IMR-90 (cell line): ENCODE measurements around the gene LRRC36. TPM values are rescaled to one million over a fixed set of nuclear protein-coding genes. Genes with fewer than 3 reads are reported as not detected.
"Not testable (repeated sequence)": the region's sequence is repeated elsewhere in the genome, so short reads cannot be mapped to it uniquely, and the experiment has no call there.

Experiments
- ATAC-seq: fragments of 200-7000 bp; cut with Tn5 transposase; 2 replicates; pipeline ENCODE4 v1.9.1; 2020; ENCODE audit warnings: low read depth, mild to moderate bottlenecking, moderate library complexity
- BruUV-seq: library from RNA; stranded (reverse); fragments of 400-500 nt; replicated peaks from 2 replicates; lab custom pipeline; 2021; lab: Mats Ljungman, UMichigan
- CTCF ChIA-PET: fragments of 300-600 bp; formaldehyde crosslinking; extraction: SDS; loops from one replicate; lab custom pipeline; 2021; ENCODE audit warnings: antibody characterized with exemption; lab: Yijun Ruan, JAX
- POLR2A ChIA-PET: fragments of 300-600 bp; sonication (Branson Sonifier 250); formaldehyde crosslinking; loops from one replicate; lab custom pipeline; 2022; ENCODE audit warnings: antibody characterized with exemption; ENCODE audit not compliant: unreplicated experiment; lab: Charles Lee
- DNase-seq: peaks from one replicate; pipeline ENCODE4 v3.0.0; 2013
- H2AFZ ChIP-seq: replicated peaks from 2 replicates; pipeline ENCODE3; 2013; ENCODE audit warnings: low read length, mild to moderate bottlenecking; ENCODE audit not compliant: poor library complexity
- H2AK5ac ChIP-seq: 2 replicates; pipeline ENCODE4 v1.6.1; 2013; ENCODE audit warnings: low read depth, low read length, inconsistent platforms
- H2AK9ac ChIP-seq: replicated peaks from 2 replicates; pipeline ENCODE3; 2013; ENCODE audit warnings: mild to moderate bottlenecking, low read depth, low read length, moderate library complexity; ENCODE audit not compliant: poor library complexity
- H2BK120ac ChIP-seq: 2 replicates; pipeline ENCODE4 v1.6.1; 2013; ENCODE audit warnings: low read depth, low read length, inconsistent platforms
- H2BK15ac ChIP-seq: 3 replicates; pipeline ENCODE4 v1.6.1; 2013; ENCODE audit warnings: low read depth, low read length, inconsistent platforms
- H2BK20ac ChIP-seq: 2 replicates; pipeline ENCODE4 v1.6.1; 2013; ENCODE audit warnings: low read depth, mild to moderate bottlenecking, inconsistent platforms, low read length, moderate library complexity
- H2BK5ac ChIP-seq: 2 replicates; pipeline ENCODE4 v1.6.1; 2013; ENCODE audit warnings: mild to moderate bottlenecking, low read depth, low read length, inconsistent platforms; ENCODE audit not compliant: poor library complexity, severe bottlenecking
- H3K14ac ChIP-seq: replicated peaks from 2 replicates; pipeline ENCODE4 v1.6.1; 2013; ENCODE audit warnings: low read depth, low read length, inconsistent platforms
- H3K18ac ChIP-seq: 2 replicates; pipeline ENCODE4 v1.6.1; 2013; ENCODE audit warnings: low read depth, low read length, control low read depth
- H3K23ac ChIP-seq: 2 replicates; pipeline ENCODE4 v1.6.1; 2013; ENCODE audit warnings: low read depth, low read length, inconsistent platforms
- H3K27ac ChIP-seq: 2 replicates; pipeline ENCODE4 v1.5.1; 2013; ENCODE audit warnings: mild to moderate bottlenecking, control low read depth, low read length; ENCODE audit not compliant: insufficient read depth
- H3K27me3 ChIP-seq: 2 replicates; pipeline ENCODE4 v1.6.1; 2013; ENCODE audit warnings: low read length; ENCODE audit not compliant: control insufficient read depth, insufficient read depth
- H3K36me3 ChIP-seq: 2 replicates; pipeline ENCODE4 v1.6.1; 2013; ENCODE audit warnings: low read length, mixed read lengths; ENCODE audit not compliant: control insufficient read depth, insufficient read depth
- H3K4ac ChIP-seq: 2 replicates; pipeline ENCODE4 v1.6.1; 2013; ENCODE audit warnings: low read depth, low read length, inconsistent platforms
- H3K4me1 ChIP-seq: 2 replicates; pipeline ENCODE4 v1.6.1; 2013; ENCODE audit warnings: low read length, mixed read lengths; ENCODE audit not compliant: control insufficient read depth, insufficient read depth
- H3K4me2 ChIP-seq: 2 replicates; pipeline ENCODE4 v1.6.1; 2013; ENCODE audit warnings: low read depth, mild to moderate bottlenecking, control low read depth, low read length, moderate library complexity
- H3K4me3 ChIP-seq: 2 replicates; pipeline ENCODE4 v1.5.1; 2013; ENCODE audit warnings: low read depth, mild to moderate bottlenecking, control low read depth, low read length, moderate library complexity; ENCODE audit not compliant: insufficient read depth
- H3K56ac ChIP-seq: 2 replicates; pipeline ENCODE4 v1.6.1; 2013; ENCODE audit warnings: low read length, inconsistent platforms; ENCODE audit not compliant: insufficient read depth; ENCODE audit errors: extremely low read depth
- H3K79me1 ChIP-seq, 2 experiments: 2 replicates each; pipeline ENCODE4 v1.6.1; 2013; ENCODE audit warnings: low read length in 2 of 2, inconsistent platforms in 1 of 2, low read depth in 1 of 2
- H3K9ac ChIP-seq: 2 replicates; pipeline ENCODE4 v1.6.1; 2013; ENCODE audit warnings: low read depth, low read length, control low read depth
- H3K9me1 ChIP-seq: 2 replicates; pipeline ENCODE4 v1.6.1; 2013; ENCODE audit warnings: low read length, inconsistent platforms; ENCODE audit not compliant: insufficient read depth
- H3K9me3 ChIP-seq: 2 replicates; pipeline ENCODE4 v1.6.1; 2013; ENCODE audit warnings: low read length; ENCODE audit not compliant: control insufficient read depth, insufficient read depth
- H4K20me1 ChIP-seq: 2 replicates; pipeline ENCODE4 v1.6.1; 2013; ENCODE audit warnings: low read length, inconsistent platforms; ENCODE audit not compliant: insufficient read depth
- H4K5ac ChIP-seq: 2 replicates; pipeline ENCODE4 v1.6.1; 2013; ENCODE audit warnings: mild to moderate bottlenecking, low read depth, low read length, control low read depth
- H4K8ac ChIP-seq, 2 experiments: 2 replicates each; pipeline ENCODE4 v1.6.1; 2013; ENCODE audit warnings: low read depth in 2 of 2, low read length in 2 of 2, control low read depth in 1 of 2, inconsistent platforms in 1 of 2
- H4K91ac ChIP-seq: 2 replicates; pipeline ENCODE4 v1.6.1; 2013; ENCODE audit warnings: low read depth, low read length, inconsistent platforms; ENCODE audit not compliant: insufficient read depth
- BHLHE40 ChIP-seq: fragments of 150-350 bp; IDR thresholded peaks from 2 replicates; pipeline ENCODE4 v1.6.1; 2016; ENCODE audit warnings: mild to moderate bottlenecking, low read depth, low read length
- CTCF ChIP-seq: conservative IDR thresholded peaks from 2 replicates; pipeline ENCODE4 v1.5.1; 2012; ENCODE audit warnings: mild to moderate bottlenecking, low read depth, low read length, improper control_type of control experiment
- FOS ChIP-seq: fragments of 150-350 bp; IDR thresholded peaks from 2 replicates; pipeline ENCODE4 v1.6.1; 2016; ENCODE audit warnings: low read depth, low read length
- MXI1 ChIP-seq: IDR thresholded peaks from 2 replicates; pipeline ENCODE4 v1.6.1; 2012; ENCODE audit warnings: low read depth, mild to moderate bottlenecking, low read length, moderate library complexity, borderline replicate concordance
- POLR2A ChIP-seq: IDR thresholded peaks from 2 replicates; pipeline ENCODE4 v1.6.1; 2012; ENCODE audit warnings: mild to moderate bottlenecking, low read depth, low read length
- RAD21 ChIP-seq: IDR thresholded peaks from 2 replicates; pipeline ENCODE4 v1.6.1; 2012; ENCODE audit warnings: low read length, improper control_type of control experiment
- SMC3 ChIP-seq: fragments of 150-350 bp; IDR thresholded peaks from 2 replicates; pipeline ENCODE4 v1.6.1; 2016; ENCODE audit warnings: low read depth, mild to moderate bottlenecking, antibody characterized with exemption, low read length, moderate library complexity
- WGBS, 2 experiments: methylation state at CpG; one replicate each; pipeline versions ENCODE4 v1.1.5 to v1.1.7; 2013; ENCODE audit warnings: missing lambda C conversion rate in 2 of 2; ENCODE audit not compliant: insufficient read length in 1 of 2; ENCODE audit errors: extremely low coverage in 2 of 2; 5-methylcytosine and 5-hydroxymethylcytosine counted together
- dilution Hi-C: fragments of 300-500 bp; cut with HindIII; formaldehyde crosslinking; loops from one replicate; pipeline ENCODE4 v1.14.3; 2018; ENCODE audit warnings: low sequenced_read_pairs; ENCODE audit not compliant: unreplicated experiment
- in situ Hi-C: fragments of 300-500 bp; cut with MboI; formaldehyde crosslinking; loops from 3 replicates; pipeline ENCODE4 v1.14.3; 2019; ENCODE audit warnings: low sequenced_read_pairs, inconsistent platforms, mixed read lengths
- intact Hi-C: fragments of 100-400 bp; cut with micrococcal nuclease; formaldehyde crosslinking; loops from 2 replicates; pipeline ENCODE4 v1.10.0; 2022
- polyA plus RNA-seq, 3 experiments: library from polyadenylated mRNA; depleted of rRNA; stranded (reverse); fragments of >200 nt; gene quantifications; 2 replicates each; pipeline ENCODE4 v1.2.3, GENCODE V29; 2012; ENCODE audit warnings: low replicate concordance in 1 of 3
- total RNA-seq: library from RNA; depleted of rRNA; stranded (reverse); fragments of >200 nt; gene quantifications from 2 replicates; pipeline ENCODE4 v1.2.3, GENCODE V29; 2012

Gene LRRC36
- total and polyA plus RNA-seq, 2 of the 4 experiments (the other 2 are of a cell fraction): 0.18 to 0.29 TPM

- CTCF ChIA-PET: interaction anchor here (0.6 to 0.8 kb wide), 4 partner anchors 40 to 79 kb away, joined by 3 to 4 read pairs (median 3); no protein-coding TSS in a partner anchor
- Histone ChIP-seq H3K18ac (no peak overlapping the region), H2BK20ac (no peak overlapping the region), H3K79me1 (no peaks in the 10 kb centered on the region), H4K91ac (no peak overlapping the region), H3K4me1 (peaks cover 3% of the 10 kb centered on the region; the same call in 1 of the 2 replicates), H2BK5ac (no peak overlapping the region), H3K14ac (no peak overlapping the region), H3K36me3 (no peaks in the 10 kb centered on the region), H3K9me1 (no peaks in the 10 kb centered on the region), H3K27ac (no peak overlapping the region), H3K4me3 (no peak overlapping the region), H3K4ac (no peak overlapping the region), H3K9ac (no peak overlapping the region), H4K5ac (no peak overlapping the region), H2AK5ac (no peak overlapping the region), H2BK120ac (no peak overlapping the region), H3K4me2 (no peak overlapping the region), H2AFZ (no peak overlapping the region), H3K9me3 (no peaks in the 10 kb centered on the region), H3K56ac (no peak overlapping the region), H3K23ac (no peak overlapping the region), H4K20me1 (no peaks in the 10 kb centered on the region), H2BK15ac (no peak overlapping the region), H4K8ac (no peak overlapping the region), H2AK9ac (no peak overlapping the region), H3K27me3 (peaks cover 17% of the 10 kb centered on the region)
- POLR2A ChIA-PET: no interaction called here
- no TSS peak for BruUV-seq
- peak; percentile 49; the same call in 1 of the 2 replicates for ATAC-seq
- dilution Hi-C loops (no loop called here), in situ Hi-C loops (no loop called here), intact Hi-C loops (loop anchor here (5.0 kb wide), 1 partner anchor 95 kb away; no protein-coding TSS in a partner anchor)
- peak; percentile 38; the same call in 1 of the 2 replicates for TF ChIP-seq SMC3
- no peak for TF ChIP-seq BHLHE40
- TF ChIP-seq POLR2A: no peak
- TF ChIP-seq CTCF: peak; percentile 57
- no peak for TF ChIP-seq MXI1
- no peak for TF ChIP-seq FOS
- peak; percentile 51 for TF ChIP-seq RAD21
- peak; percentile 36 for DNase-seq
These were observed 46.0 kb downstream of the LRRC36 start for GRCh38 chr16:67372664-67373063.

- DNase-seq, H4K20me1 ChIP-seq, in situ Hi-C loops, dilution Hi-C loops, H3K4me3 ChIP-seq, H3K36me3 ChIP-seq, ATAC-seq, H3K4ac ChIP-seq, H3K9me1 ChIP-seq, H3K18ac ChIP-seq, H3K27me3 ChIP-seq, H2AK5ac ChIP-seq, H2BK5ac ChIP-seq, H2AK9ac ChIP-seq, H2BK120ac ChIP-seq, H3K56ac ChIP-seq, H3K9ac ChIP-seq, H3K9me3 ChIP-seq, H3K4me2 ChIP-seq, H4K8ac ChIP-seq, H2AFZ ChIP-seq, H3K27ac ChIP-seq, H3K14ac ChIP-seq, H3K79me1 ChIP-seq, H2BK20ac ChIP-seq, CTCF ChIA-PET, H3K23ac ChIP-seq, H4K5ac ChIP-seq, H4K91ac ChIP-seq, intact Hi-C loops, H2BK15ac ChIP-seq, BruUV-seq, POLR2A ChIA-PET: not testable (repeated sequence)
- H3K4me1 ChIP-seq: peaks cover 12% of the 10 kb centered on the region
- WGBS, 2 experiments: 96% methylated on average over 5 of the region's 11 CpGs; no CpG with 5 or more reads in 1 of the 2 experiments
These were observed 49.4 kb downstream of the LRRC36 start for GRCh38 chr16:67376012-67376411.
